ENCODE results near the gene SOX12. TPM values are rescaled to one million over a fixed set of nuclear protein-coding genes. Genes with fewer than 3 reads are reported as not detected.

SOX12 gene
- polyA plus RNA-seq, 1 donor (not counting 4 experiments of a cell fraction or from before 2014, with no cell fraction given), result 1.9 TPM

DNA sequence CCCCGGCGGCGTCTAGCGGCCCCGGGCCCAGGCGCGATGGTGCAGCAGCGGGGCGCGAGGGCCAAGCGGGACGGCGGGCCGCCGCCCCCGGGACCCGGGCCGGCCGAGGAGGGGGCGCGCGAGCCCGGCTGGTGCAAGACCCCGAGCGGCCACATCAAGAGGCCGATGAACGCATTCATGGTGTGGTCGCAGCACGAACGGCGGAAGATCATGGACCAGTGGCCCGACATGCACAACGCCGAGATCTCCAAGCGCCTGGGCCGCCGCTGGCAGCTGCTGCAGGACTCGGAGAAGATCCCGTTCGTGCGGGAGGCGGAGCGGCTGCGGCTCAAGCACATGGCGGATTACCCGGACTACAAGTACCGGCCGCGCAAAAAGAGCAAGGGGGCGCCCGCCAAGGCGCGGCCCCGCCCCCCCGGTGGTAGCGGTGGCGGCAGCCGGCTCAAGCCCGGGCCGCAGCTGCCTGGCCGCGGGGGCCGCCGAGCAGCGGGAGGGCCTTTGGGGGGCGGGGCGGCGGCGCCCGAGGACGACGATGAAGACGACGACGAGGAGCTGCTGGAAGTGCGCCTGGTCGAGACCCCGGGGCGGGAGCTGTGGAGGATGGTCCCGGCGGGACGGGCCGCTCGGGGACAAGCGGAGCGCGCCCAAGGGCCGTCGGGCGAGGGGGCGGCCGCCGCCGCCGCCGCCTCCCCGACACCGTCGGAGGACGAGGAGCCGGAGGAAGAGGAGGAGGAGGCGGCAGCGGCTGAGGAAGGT is 715 bp downstream of the SOX12 start:
- TF ChIP-seq, protein P1, sequence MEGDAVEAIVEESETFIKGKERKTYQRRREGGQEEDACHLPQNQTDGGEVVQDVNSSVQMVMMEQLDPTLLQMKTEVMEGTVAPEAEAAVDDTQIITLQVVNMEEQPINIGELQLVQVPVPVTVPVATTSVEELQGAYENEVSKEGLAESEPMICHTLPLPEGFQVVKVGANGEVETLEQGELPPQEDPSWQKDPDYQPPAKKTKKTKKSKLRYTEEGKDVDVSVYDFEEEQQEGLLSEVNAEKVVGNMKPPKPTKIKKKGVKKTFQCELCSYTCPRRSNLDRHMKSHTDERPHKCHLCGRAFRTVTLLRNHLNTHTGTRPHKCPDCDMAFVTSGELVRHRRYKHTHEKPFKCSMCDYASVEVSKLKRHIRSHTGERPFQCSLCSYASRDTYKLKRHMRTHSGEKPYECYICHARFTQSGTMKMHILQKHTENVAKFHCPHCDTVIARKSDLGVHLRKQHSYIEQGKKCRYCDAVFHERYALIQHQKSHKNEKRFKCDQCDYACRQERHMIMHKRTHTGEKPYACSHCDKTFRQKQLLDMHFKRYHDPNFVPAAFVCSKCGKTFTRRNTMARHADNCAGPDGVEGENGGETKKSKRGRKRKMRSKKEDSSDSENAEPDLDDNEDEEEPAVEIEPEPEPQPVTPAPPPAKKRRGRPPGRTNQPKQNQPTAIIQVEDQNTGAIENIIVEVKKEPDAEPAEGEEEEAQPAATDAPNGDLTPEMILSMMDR (optimal IDR thresholded peaks at IDR 0.05 in 1 of 3, IDR thresholded peaks at IDR 0.05 in 1 of 3, conservative IDR thresholded peaks at IDR 0.05 in 1 of 3; ENCODE audit: extremely low read depth in 1 of 3, insufficient read depth in 2 of 3, low read length in 3 of 3), result no peak
- TF ChIP-seq EZH2 (IDR thresholded peaks at IDR 0.05; ENCODE audit: low read length), result no peak
- Histone ChIP-seq H3K36me3 (ENCODE audit: control insufficient read depth in 2 of 2, extremely low read depth in 1 of 2, insufficient read depth in 2 of 2, low read length in 2 of 2) (peaks cover 0 to 2% of the 10 kb centered on the region in 2 experiments), H3K4me1 (ENCODE audit: control insufficient read depth, extremely low read depth, insufficient read depth, low read length) (peaks cover 24% of the 10 kb centered on the region), H3K27ac (ENCODE audit: control insufficient read depth, insufficient read depth, low read length) (peak overlapping the region; percentile 59), H3K4me3 (ENCODE audit: control insufficient read depth in 2 of 3, extremely low read depth in 1 of 3, insufficient read depth in 2 of 3, low read depth in 1 of 3, low read length in 3 of 3) (peak overlapping the region; percentile 53 to 73 (median 72)), H3K9me3 (ENCODE audit: control insufficient read depth, low read depth, low read length) (no peaks in the 10 kb centered on the region), H3K4me2 (ENCODE audit: control insufficient read depth, extremely low read depth, insufficient read depth, low read depth, low read length) (peak overlapping the region; percentile 71), H3K9ac (ENCODE audit: control insufficient read depth, extremely low read depth, insufficient read depth, low read length) (peak overlapping the region; percentile 97), H3K27me3 (ENCODE audit: control insufficient read depth, extremely low read depth, insufficient read depth, low read length) (no peaks in the 10 kb centered on the region), H2AFZ (ENCODE audit: control insufficient read depth, low read length) (peak overlapping the region; percentile 44), H3K9me1 (ENCODE audit: control insufficient read depth, extremely low read depth, insufficient read depth, low read length) (no peaks in the 10 kb centered on the region), H3K79me2 (ENCODE audit: control insufficient read depth, insufficient read depth, low read length) (no peaks in the 10 kb centered on the region), H4K20me1 (ENCODE audit: control insufficient read depth, extremely low read depth, insufficient read depth, low read length) (peaks cover 3% of the 10 kb centered on the region)
- FAIRE-seq, result no peak
- dilution Hi-C loops (cut with MboI; ENCODE audit: extremely low pct_ligation_motif_present, low sequenced_read_pairs), result loop anchor here (10.0 kb wide), 1 partner anchor 81 kb away; no protein-coding TSS in a partner anchor
- no peak for DNase-seq (ENCODE audit: low read depth, low spot score)

DNA sequence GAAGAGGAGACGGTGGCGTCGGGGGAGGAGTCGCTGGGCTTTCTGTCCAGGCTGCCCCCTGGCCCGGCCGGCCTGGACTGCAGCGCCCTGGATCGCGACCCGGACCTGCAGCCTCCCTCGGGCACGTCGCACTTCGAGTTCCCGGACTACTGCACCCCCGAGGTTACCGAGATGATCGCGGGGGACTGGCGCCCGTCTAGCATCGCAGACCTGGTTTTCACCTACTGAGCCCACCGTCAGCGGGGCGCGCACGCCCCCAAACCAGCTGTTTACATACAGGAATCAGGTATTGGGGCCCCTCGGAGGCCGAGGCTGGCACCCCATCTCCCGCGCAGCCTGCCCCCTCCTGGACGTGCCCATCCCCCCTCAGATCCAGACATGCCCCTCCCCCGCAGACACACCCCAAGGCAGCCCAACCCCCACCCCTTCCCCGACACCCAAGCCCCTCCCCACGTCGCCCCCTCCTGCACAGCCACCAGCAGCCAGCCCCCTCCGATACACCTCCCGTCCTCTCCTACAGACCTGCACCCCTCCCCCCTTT is 1.4 kb downstream of the SOX12 start:
- H3K4me1 ChIP-seq (ENCODE audit: control insufficient read depth, extremely low read depth, insufficient read depth, low read length), result peaks cover 24% of the 10 kb centered on the region
- DNase-seq (ENCODE audit: low read depth, low spot score), result no peak
- H3K36me3 ChIP-seq (ENCODE audit: control insufficient read depth in 2 of 2, extremely low read depth in 1 of 2, insufficient read depth in 2 of 2, low read length in 2 of 2), result peaks cover 0 to 2% of the 10 kb centered on the region in 2 experiments
- TF ChIP-seq, protein P1 (optimal IDR thresholded peaks at IDR 0.05 in 1 of 3, IDR thresholded peaks at IDR 0.05 in 1 of 3, conservative IDR thresholded peaks at IDR 0.05 in 1 of 3; ENCODE audit: extremely low read depth in 1 of 3, insufficient read depth in 2 of 3, low read length in 3 of 3), result no peak
- no peak for TF ChIP-seq EZH2 (IDR thresholded peaks at IDR 0.05; ENCODE audit: low read length)
- H4K20me1 ChIP-seq (ENCODE audit: control insufficient read depth, extremely low read depth, insufficient read depth, low read length), result peaks cover 3% of the 10 kb centered on the region
- H2AFZ ChIP-seq (ENCODE audit: control insufficient read depth, low read length), result no peak overlapping the region
- no peak for FAIRE-seq
- no peaks in the 10 kb centered on the region for H3K9me3 ChIP-seq (ENCODE audit: control insufficient read depth, low read depth, low read length)
- peak overlapping the region; percentile 53 to 73 (median 72) for H3K4me3 ChIP-seq (ENCODE audit: control insufficient read depth in 2 of 3, extremely low read depth in 1 of 3, insufficient read depth in 2 of 3, low read depth in 1 of 3, low read length in 3 of 3)
- peak overlapping the region; percentile 89 for H3K4me2 ChIP-seq (ENCODE audit: control insufficient read depth, extremely low read depth, insufficient read depth, low read depth, low read length)
- H3K79me2 ChIP-seq (ENCODE audit: control insufficient read depth, insufficient read depth, low read length), result no peaks in the 10 kb centered on the region
- no peaks in the 10 kb centered on the region for H3K9me1 ChIP-seq (ENCODE audit: control insufficient read depth, extremely low read depth, insufficient read depth, low read length)
- dilution Hi-C loops (cut with MboI; ENCODE audit: extremely low pct_ligation_motif_present, low sequenced_read_pairs), result loop anchor here (10.0 kb wide), 1 partner anchor 82 kb away; no protein-coding TSS in a partner anchor
- no peaks in the 10 kb centered on the region for H3K27me3 ChIP-seq (ENCODE audit: control insufficient read depth, extremely low read depth, insufficient read depth, low read length)
- H3K27ac ChIP-seq (ENCODE audit: control insufficient read depth, insufficient read depth, low read length), result peak overlapping the region; percentile 59
- peak overlapping the region; percentile 97 for H3K9ac ChIP-seq (ENCODE audit: control insufficient read depth, extremely low read depth, insufficient read depth, low read length)
